ENCODE results near the gene STUB1.
"Not testable (repeated sequence)": the region's sequence is repeated elsewhere in the genome, so short reads cannot be mapped to it uniquely, and the experiment has no call there.

Gene STUB1

GRCh38 chr16:680967-681745 lies 946 bp downstream of the STUB1 start:
- DNase-seq, result no peak

- no peak for DNase-seq
These were observed 1.7 kb downstream of the STUB1 start for GRCh38 chr16:681746-682427.

DNA sequence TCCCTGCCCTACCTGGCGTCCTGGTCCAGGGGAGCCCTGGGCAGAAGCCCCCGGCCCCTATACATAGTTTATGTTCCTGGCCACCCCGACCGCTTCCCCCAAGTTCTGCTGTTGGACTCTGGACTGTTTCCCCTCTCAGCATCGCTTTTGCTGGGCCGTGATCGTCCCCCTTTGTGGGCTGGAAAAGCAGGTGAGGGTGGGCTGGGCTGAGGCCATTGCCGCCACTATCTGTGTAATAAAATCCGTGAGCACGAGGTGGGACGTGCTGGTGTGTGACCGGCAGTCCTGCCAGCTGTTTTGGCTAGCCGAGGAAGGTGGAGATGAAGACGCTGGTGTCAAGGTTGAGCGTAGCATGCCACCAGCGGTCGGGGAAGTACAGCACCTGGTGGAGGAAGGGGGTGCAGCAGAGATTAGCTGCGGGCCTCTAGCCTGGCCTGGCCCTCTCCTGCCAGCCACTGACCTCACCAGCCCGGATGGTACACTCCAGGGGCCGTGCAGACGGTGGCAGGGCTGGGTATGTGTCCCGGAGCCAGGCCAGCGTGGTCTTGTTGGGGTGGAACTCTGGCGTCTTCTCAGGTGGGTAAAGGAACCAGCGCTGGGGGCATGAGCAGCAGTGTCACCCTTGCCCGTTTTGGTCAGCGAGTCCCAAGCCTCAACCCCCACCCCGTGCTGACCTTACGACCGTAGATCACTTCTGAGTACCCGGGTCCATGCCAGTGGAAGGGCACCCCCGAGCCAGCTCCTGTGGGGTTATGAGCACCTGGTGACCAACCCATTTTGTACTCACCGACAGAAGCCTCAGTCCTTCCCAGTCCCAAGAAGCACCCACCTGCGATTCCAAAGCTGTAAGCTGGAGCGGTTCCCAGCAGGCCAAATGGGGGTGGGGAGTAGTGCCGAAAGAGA lies 2.5 kb downstream of the STUB1 start:
- DNase-seq, result no peak

DNA sequence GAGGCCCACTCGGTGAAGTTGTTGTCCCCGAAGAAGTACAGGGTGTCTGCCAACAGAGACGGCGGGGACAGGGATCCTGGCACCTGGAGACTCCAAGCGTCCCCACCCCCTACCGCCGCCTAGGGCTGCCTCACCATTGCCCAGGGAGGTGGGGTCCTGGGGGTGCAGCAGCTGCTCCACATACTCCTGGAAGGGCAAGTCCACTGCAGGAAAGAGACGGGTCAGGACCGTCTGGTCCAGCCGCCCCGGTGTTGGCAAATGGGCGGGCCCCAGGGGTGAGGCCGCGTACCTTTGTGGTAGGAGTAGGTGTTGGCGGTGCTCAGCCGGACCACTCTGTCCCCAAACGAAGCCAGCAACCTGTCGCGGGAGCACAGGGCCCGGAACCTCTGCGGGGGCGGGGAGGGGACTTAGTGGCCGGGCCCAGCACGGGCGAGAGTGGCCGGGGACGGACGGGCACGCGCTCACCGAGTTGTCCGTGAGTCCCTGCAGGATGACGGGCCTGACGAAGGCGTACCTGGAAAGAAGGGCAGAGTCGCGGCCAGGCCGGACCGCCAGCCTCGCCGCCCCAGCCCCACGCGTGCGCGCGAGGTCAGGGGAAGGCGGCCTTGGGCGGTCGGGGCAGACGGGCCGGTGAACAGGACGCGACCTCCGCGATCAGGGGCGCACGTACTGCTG lies 3.3 kb downstream of the STUB1 start:
- DNase-seq, result no peak

DNA sequence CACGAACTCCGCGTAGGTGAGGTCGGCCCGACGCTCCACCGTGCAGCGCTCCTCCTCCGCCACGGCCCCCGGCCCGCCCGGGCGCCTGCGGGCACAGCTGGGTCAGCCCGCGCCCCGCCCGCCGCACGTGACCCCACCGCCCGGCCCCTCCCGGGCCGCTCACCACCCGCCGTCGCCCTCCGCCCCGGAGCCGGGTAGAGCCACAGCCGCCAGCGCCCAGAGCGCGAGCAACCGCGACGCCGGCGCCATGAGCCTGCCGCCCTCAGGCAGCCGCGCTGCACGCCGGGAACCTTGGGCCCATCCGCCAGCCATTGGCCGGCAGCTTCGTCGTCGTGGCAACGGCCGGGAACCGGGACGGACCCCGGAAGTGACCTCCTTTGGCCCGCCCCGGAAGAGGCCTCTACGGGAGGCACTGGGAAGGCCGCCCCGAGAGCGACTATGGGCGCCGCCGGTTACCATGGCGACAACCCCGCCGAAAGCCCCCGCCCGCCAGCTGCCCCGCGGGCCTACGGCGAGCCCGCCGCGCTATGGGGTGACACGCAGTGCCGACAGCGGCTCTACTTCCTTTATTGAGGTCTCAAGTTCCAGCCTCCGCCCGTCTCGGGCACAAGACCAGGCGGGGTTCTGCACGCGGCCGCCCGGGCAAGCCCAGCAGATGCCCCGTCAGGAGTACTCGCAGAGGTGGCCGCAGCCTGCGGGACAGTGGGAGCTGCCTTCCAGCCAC lies 4.0 kb downstream of the STUB1 start, which contains the start of gene JMJD8:
Gene JMJD8 (minus strand): TSS at position 264 of the 724 bp plus-strand sequence. CDS start 15 bp downstream, at position 249.
- DNase-seq, result peak; percentile 98

GRCh38 chr16:684961-685696 lies 4.9 kb downstream of the STUB1 start:
- DNase-seq, result no peak

- peak in 1 of 2 donors; percentile 26 for DNase-seq
These were observed 5.8 kb downstream of the STUB1 start for GRCh38 chr16:685967-686366.

- DNase-seq, result no peak
These were observed 6.5 kb downstream of the STUB1 start for GRCh38 chr16:686459-687260.

GRCh38 chr16:687499-687898 lies 7.3 kb downstream of the STUB1 start:
- no peak for DNase-seq

GRCh38 chr16:689175-689897 lies 9.1 kb downstream of the STUB1 start:
- DNase-seq, result no peak

DNA sequence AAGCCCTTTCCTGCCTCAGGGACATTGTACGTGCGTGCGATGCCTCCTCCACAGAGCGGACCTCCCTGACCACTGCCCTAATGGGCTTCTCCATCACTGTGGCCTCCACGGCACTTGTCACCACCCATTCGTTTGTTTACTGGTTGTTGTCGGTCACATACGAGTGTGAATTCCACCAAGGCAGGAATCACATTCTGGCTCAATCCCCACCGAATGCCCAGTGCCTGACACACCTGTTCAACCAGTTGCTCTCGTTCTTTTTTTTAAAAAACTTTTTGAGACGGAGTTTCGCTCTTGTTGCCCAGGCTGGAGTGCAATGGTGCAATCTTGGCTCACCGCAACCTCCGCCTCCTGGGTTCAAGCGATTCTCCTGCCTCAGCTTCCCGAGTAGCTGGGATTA lies 11.0 kb downstream of the STUB1 start:
- DNase-seq, result not testable (repeated sequence)

- DNase-seq, result no peak
These were observed 12.3 kb downstream of the STUB1 start for GRCh38 chr16:692356-693108.

GRCh38 chr16:693364-693763 lies 13.2 kb downstream of the STUB1 start:
- DNase-seq, result no peak

GRCh38 chr16:693766-694165 lies 13.6 kb downstream of the STUB1 start:
- DNase-seq, result peak in 1 of 2 donors; percentile 30

- no peak for DNase-seq
These were observed 14.1 kb downstream of the STUB1 start for GRCh38 chr16:694187-694862.

GRCh38 chr16:694863-695354 lies 14.7 kb downstream of the STUB1 start:
- no peak for DNase-seq

- peak; percentile 60 to 73 for DNase-seq
These were observed 15.3 kb downstream of the STUB1 start for GRCh38 chr16:695355-696089.

Measured in CD4-positive, alpha-beta T cell treated with Interleukin-4 for 1 hour (primary cell).